Neural cell (in vitro differentiated cells): ENCODE data around the gene MBD1.

Source experiments
- CTCF ChIP-seq: fragments of 450-650 bp; IDR thresholded peaks from 2 replicates; pipeline ENCODE4 v1.5.1; 2014; ENCODE audit warnings: antibody characterized with exemption, mild to moderate bottlenecking, moderate library complexity; ENCODE audit not compliant: poor library complexity, severe bottlenecking
- EP300 ChIP-seq: fragments of 450-650 bp; conservative IDR thresholded peaks from 2 replicates; pipeline ENCODE4 v1.6.1; 2014; ENCODE audit warnings: antibody characterized with exemption, mild to moderate bottlenecking, moderate library complexity; ENCODE audit not compliant: poor library complexity, severe bottlenecking
- EZH2 ChIP-seq: fragments of 200-600, 300-800 bp; shearing (Covaris generic), sonication (generic); IDR thresholded peaks from 2 replicates; pipeline ENCODE4 v1.6.1; 2014; ENCODE audit warnings: antibody characterized with exemption, low read length, borderline replicate concordance, mild to moderate bottlenecking; ENCODE audit not compliant: insufficient read depth, poor library complexity, severe bottlenecking
- MXI1 ChIP-seq: fragments of 450-650 bp; conservative IDR thresholded peaks from 2 replicates; pipeline ENCODE4 v1.6.1; 2014; ENCODE audit warnings: antibody characterized with exemption, mild to moderate bottlenecking; ENCODE audit not compliant: poor library complexity, severe bottlenecking
- POLR2AphosphoS5 ChIP-seq: IDR thresholded peaks from 2 replicates; pipeline ENCODE4 v1.6.1; 2012
- RAD21 ChIP-seq: fragments of 450-650 bp; conservative IDR thresholded peaks from 2 replicates; pipeline ENCODE4 v1.6.1; 2014; ENCODE audit warnings: antibody characterized with exemption, mild to moderate bottlenecking, moderate library complexity
- SMC3 ChIP-seq: fragments of 450-650 bp; conservative IDR thresholded peaks from 2 replicates; pipeline ENCODE4 v1.6.1; 2014; ENCODE audit warnings: antibody characterized with exemption, mild to moderate bottlenecking, moderate library complexity; ENCODE audit not compliant: poor library complexity
- TAF1 ChIP-seq: IDR thresholded peaks from 2 replicates; pipeline ENCODE4 v1.6.1; 2012; ENCODE audit warnings: low read depth

GRCh38 chr18:50280707-50281294 is 522 bp downstream of the MBD1 start:
- TF ChIP-seq EZH2 (no peak), CTCF (no peak), SMC3 (no peak), POLR2AphosphoS5 (no peak), RAD21 (no peak), TAF1 (no peak), MXI1 (no peak), EP300 (no peak)
